Stimulated activated CD8-positive, alpha-beta memory T cell treated with anti-CD3 and anti-CD28 coated beads, Interleukin-4, amount 100 ng/mL, for 4 hours (primary cell): ENCODE data around the gene NUPR2.
"Not testable (repeated sequence)": the region's sequence is repeated elsewhere in the genome, so short reads cannot be mapped to it uniquely, and the experiment has no call there.

Experiments used
- DNase-seq, 2 donors: peaks; one replicate each; pipeline ENCODE4 v3.0.0-alpha.2; 2020; ENCODE audit warnings: low read depth in 2 of 2, low spot score in 1 of 2

NUPR2 gene

GRCh38 chr7:56086761-56087160, 29.5 kb downstream of the NUPR2 start:
- no peak for DNase-seq

- DNase-seq: no peak
Measured at GRCh38 chr7:56083150-56083785, 32.9 kb downstream of the NUPR2 start.

- DNase-seq: no peak
Measured at GRCh38 chr7:56081626-56082340, 34.4 kb downstream of the NUPR2 start.

GRCh38 chr7:56080726-56081435, 35.3 kb downstream of the NUPR2 start:
- DNase-seq: not testable (repeated sequence)

GRCh38 chr7:56079450-56080185, 36.6 kb downstream of the NUPR2 start:
- no peak for DNase-seq

GRCh38 chr7:56078196-56078595, 38.0 kb downstream of the NUPR2 start:
- DNase-seq: no peak

- DNase-seq: no peak
Measured at GRCh38 chr7:56077681-56078080, 38.5 kb downstream of the NUPR2 start.

GRCh38 chr7:56074371-56074791, 41.8 kb downstream of the NUPR2 start:
- peak; percentile 12 to 52 for DNase-seq

- DNase-seq: not testable (repeated sequence)
Measured at GRCh38 chr7:56066376-56066775, 49.8 kb downstream of the NUPR2 start.
